Left hindlimb (tissue), 1 donor: Measurements from ENCODE around the gene DOCK1.

Experiments used
- DNase-seq: peaks from one replicate; pipeline ENCODE4 v3.0.0-alpha.2; 2018

The DOCK1 gene

DNA sequence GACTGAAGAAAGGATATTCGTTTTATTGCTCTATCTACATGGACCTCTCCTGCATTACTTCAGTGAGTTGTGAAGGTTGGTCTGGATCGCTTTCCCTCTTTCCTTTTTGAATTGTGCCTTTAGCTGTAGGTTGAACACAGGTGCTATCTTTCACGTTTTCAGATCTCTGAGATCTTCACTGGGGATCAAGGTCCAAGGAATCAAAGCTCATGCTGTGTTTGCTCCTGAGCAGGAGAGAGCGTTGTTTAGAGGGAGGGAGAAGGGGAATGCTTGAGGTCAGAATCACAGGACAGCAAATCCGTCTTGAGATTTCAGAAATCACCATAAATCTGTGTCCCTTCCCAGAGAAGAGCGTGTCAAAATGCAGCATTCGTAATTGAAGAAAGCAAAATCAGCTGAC is 186.1 kb downstream of the DOCK1 start:
- DNase-seq = no peak

- DNase-seq = no peak
These were observed 187.7 kb downstream of the DOCK1 start for GRCh38 chr10:127092916-127093315.

DNA sequence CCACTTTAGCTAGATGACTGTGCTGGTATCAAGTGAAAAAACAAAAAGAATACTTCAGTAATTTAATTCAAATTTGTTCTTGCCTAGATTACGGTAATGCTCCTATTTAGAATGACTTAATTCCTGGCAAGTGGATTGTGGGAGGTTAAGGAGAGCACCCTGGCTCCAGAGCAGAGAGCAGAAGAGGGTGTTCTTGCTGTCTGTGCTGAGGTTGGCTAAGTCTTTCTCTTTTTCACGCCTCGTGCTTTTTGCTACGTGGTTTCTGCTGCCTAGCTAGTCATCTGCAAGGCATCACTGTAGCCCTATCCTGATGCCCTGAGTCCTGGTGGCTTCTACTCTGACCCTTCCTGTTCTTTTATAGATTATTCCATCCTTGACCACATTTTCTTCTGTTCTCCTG is 189.8 kb downstream of the DOCK1 start:
- no peak for DNase-seq

- DNase-seq = no peak
These were observed 195.9 kb downstream of the DOCK1 start for GRCh38 chr10:127100983-127101615.

DNA sequence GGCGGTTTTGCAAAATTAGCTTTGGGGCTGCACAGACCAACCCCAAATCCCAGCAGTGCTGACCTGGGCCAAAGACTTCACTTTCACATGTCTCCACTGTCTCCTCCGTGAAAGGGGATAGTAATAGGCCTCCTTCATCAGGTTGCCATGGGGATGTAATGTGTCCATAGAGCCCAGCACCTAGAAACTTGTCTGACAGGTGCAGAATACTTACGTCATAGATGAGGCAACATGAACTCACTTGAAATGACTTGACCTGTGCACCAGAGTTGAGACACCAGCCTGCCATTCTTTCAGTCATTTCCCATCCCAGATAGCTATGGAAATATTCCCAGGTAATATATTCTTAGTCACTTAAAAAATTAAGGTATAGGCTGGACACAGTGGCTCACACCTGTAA is 196.9 kb downstream of the DOCK1 start:
- no peak for DNase-seq

GRCh38 chr10:127115100-127115499 is 209.9 kb downstream of the DOCK1 start:
- DNase-seq = no peak

DNA sequence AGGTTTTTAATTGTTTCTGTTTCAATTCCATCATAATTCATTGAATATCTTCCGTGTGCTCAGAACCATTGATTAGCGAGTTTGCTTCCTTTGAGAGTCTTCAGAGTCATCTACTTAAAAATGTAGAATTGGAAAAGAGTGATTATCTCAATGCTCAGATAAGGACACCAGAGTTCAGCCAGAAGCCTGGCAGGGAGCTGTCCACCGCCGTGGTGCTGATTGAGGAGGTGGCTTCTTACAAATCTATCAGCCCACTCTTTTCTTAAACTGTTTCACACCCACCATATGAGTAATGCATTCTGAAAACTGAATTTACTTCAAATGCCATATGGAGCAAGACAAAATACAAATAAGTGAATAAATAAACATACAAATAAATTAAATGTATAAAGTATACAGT is 211.9 kb downstream of the DOCK1 start:
- DNase-seq = peak; percentile 58

DNA sequence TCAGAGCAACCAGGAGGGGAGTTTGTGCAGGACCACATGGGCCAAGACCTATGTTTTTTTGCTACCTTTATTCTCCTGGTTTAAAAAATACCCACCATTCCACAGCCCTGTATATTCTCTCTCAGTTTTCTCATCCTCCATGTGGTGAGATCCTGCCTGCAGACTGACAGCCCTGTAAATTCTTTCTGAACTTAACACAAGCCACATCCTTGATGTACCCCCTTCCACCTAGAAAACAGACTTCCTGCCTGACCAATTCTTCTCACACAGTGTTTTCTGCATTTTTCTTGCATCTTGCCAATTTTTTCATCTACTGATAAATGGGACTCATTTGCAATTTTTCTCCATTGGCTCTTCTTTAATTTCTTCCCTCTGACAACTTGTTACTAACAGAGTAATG is 212.8 kb downstream of the DOCK1 start:
- no peak for DNase-seq

DNA sequence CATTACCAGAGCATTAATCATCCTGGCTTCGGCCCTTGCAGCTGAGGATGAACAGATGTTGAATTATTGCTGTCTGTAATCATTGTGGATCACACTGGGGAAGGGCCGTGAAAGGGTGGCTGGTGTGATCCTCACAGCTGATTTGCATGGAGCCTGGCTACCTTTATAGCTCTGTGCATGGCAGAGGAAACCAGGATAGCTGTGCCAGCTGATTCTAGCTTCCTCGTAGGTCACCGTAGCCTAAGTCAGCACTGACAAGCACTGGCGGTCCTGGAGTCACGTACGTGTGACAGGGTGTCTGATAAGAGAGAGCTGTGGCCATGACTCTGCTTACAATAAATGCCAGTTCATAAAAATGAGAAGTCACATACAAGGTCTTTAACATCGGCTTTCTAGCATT is 214.7 kb downstream of the DOCK1 start:
- DNase-seq = no peak

DNA sequence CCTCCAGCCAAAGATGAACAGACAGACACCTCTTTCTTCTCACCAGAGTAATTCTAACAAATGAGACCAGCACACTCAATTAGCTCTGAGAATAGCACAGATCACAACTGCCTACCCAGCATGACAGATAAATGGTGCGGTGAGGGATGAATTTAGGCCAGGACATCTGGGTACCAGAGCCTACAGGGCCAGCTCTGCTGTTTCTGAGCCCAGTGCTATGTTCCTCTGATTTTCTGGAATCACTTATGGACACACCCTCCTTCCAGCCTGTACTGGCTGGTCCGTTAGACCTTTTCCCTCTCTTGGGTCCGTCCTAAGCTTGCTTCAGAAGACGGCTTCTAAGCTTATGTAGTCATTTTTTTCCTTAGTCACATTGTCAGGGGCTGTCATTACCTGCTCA is 217.6 kb downstream of the DOCK1 start:
- no peak for DNase-seq

DNA sequence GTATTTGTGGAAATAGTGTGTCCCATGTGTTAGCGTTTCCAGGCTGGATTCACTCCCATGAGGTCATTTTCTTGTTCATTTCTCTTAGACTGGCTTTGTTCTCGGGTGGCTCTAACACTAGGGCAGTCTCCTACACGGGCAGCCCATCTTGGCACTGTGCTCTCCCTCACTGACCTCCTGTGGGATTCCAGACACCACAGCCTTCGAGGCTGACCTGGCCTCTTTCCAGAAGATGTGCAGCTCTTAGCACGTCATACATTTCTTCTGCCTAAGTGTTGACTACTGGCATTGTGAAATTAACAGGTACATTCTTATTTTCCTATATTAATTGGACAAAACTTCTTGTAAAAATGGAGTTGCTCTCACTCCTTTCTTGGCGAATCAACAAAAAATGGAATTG is 218.4 kb downstream of the DOCK1 start:
- DNase-seq = no peak

GRCh38 chr10:127125331-127125730 is 220.1 kb downstream of the DOCK1 start:
- DNase-seq = no peak

GRCh38 chr10:127127822-127128221 is 222.6 kb downstream of the DOCK1 start:
- no peak for DNase-seq

DNA sequence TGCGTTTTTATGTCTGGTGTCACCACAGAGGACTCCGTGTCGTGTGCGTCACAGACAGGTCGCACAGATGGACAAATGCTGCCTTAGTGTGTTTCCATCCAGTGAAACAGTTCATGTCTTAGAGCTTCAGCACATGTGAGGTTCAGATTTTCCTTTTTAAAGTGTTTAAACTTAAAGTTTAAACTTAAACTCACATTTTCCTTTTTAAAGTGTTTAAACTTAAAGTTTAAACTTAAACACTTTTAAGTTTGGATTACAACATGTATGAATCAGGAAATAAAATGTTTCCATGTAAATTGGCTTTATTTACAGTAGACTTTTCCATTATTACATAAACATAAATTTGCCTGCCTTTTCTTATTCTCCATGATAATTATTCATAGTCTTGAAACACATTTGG is 223.9 kb downstream of the DOCK1 start:
- DNase-seq = no peak

DNA sequence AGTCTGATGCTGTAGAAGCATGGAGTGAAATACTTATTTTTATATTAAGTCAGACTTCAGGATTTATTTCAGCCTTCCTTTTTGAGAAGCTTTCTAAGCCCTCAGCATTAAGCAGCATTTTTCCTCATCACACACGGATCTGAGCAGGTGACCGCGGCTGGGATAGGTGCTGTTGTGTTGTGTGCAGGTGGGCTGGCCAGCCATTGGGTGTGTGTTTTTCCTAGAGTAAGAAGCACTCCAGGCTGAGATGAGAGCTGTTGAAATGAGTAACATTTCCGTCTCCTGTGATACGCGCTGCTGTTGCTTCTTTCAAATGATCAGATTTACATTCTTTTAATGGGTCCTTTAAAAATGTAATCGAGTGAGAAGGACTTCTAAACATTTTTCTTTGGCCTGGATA is 227.2 kb downstream of the DOCK1 start:
- DNase-seq = no peak

DNA sequence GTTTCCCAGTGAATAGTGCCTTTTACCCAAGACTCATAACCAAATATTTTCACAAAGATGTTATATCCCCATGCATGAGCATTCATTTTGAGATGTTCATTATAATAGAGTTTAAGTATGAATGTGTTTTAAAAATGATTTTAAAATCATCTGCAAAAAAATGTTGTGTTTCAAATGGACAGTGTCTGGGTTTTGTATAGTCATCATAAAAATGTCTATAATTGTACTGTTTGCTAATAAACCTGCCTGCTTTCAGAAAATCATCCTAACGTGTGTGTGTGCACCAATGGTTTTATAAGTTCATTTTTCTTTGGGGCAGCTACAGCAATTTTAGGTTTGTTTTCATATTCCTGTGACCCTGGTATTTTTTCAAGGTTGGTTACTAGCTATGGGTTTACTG is 228.0 kb downstream of the DOCK1 start:
- DNase-seq = no peak

DNA sequence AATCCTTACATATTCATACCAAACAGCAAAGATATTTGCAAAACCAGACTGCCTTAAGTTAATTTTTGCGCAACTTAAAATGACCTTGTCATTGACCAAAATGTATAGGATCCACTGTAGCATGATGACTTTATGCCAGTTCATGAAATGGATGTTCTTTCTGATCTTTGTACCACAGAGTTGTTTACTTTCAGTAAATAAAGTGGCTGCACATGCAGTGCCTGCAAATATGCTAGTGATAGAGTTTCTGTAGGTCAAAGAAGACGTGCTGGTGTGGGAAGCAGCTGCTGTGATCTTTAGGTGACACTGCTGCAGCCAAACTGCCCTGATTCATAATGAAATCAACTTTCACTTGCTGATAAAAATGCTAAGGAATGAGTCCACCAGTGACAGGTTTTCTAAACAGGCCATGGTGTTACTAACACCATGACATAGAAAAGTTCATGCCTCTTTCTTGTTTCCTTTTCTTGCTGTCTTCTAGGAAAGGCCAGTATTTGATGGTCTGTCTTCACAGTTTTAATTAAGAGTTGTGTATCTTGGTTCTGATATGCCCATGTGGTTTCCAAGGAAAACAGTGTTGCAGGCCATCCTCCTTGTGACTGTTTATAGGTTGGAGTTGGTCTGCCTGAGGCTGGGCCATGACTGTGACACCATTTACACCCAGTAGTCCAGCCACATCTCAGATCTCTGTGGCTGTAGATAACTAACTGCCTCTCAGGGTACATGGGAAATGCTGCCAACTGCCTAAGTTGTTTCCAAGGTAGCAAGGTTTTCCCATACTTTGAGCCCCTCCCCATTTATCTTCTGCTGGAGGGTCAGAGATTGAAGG is 228.7 kb downstream of the DOCK1 start:
- no peak for DNase-seq

GRCh38 chr10:127135844-127136577 is 230.8 kb downstream of the DOCK1 start:
- DNase-seq = no peak

GRCh38 chr10:127137391-127137790 is 232.2 kb downstream of the DOCK1 start:
- DNase-seq = no peak

DNA sequence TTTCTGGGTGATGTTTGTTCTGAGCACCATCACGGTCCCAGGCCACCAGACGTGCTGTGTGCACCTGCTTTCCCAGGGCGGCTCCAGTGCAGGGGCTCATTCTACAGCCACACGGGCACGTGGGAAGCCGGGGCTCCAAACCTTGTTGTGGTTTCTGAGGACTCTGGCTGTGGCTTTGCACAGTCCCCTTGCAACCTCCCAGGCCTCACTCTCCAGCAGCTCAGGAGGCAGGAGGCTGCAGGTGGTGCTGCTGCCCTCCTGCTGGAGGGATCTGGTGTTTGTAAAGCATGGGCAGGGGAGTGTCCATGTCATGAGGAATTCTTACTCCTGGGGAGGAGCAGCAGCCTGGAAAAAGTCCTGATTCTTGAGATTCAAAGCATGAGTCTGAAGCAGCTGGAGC is 236.9 kb downstream of the DOCK1 start:
- no peak for DNase-seq

- no peak for DNase-seq
These were observed 237.6 kb downstream of the DOCK1 start for GRCh38 chr10:127142856-127143255.

DNA sequence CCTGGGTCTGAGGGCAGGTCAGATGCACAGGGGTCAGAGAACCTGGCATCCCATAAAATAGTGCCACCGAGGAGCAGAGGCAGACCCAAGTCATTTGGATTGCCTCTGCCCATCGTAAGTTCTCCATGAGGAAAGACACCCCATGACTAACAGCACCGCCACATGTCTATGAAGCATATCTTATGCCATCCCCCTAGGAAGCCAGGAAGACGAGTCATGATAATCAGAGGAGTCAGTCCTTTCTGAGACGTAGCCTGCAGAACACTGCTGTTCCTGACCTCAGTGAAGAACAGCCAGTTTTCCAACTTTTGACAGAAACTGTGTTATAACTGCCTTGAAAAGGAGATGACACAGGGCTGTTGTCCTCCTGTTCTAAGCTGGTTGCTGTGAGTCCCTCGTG is 239.9 kb downstream of the DOCK1 start:
- no peak for DNase-seq

GRCh38 chr10:127146661-127147060 is 241.4 kb downstream of the DOCK1 start:
- no peak for DNase-seq
